H9 (cell line): ENCODE measurements around the gene NEBL. TPM values are rescaled to one million over a fixed set of nuclear protein-coding genes. Genes with fewer than 3 reads are reported as not detected.

ENCODE experiments used
- DNase-seq: peaks from one replicate; pipeline ENCODE4 v3.0.0-alpha.2; 2017
- H2AFZ ChIP-seq: one replicate; pipeline ENCODE4 v1.6.1; 2013; ENCODE audit warnings: mild to moderate bottlenecking, low read length, control low read depth, moderate library complexity
- H2AK5ac ChIP-seq: 2 replicates; pipeline ENCODE4 v1.6.1; 2013; ENCODE audit warnings: low read length, control low read depth, mixed read lengths; ENCODE audit not compliant: insufficient read length
- H2BK120ac ChIP-seq: one replicate; pipeline ENCODE4 v1.6.1; 2013; ENCODE audit warnings: low read depth, mild to moderate bottlenecking, low read length, control low read depth, inconsistent platforms; ENCODE audit not compliant: poor library complexity, severe bottlenecking
- H2BK12ac ChIP-seq: 2 replicates; pipeline ENCODE4 v1.6.1; 2013; ENCODE audit warnings: low read length, control low read depth, mixed read lengths, low read depth; ENCODE audit not compliant: insufficient read length
- H2BK15ac ChIP-seq: 2 replicates; pipeline ENCODE4 v1.6.1; 2013; ENCODE audit warnings: low read depth, low read length, control low read depth
- H2BK20ac ChIP-seq: one replicate; pipeline ENCODE4 v1.6.1; 2013; ENCODE audit warnings: low read depth, mild to moderate bottlenecking, low read length, control low read depth, inconsistent platforms; ENCODE audit not compliant: poor library complexity, severe bottlenecking
- H2BK5ac ChIP-seq: 2 replicates; pipeline ENCODE4 v1.6.1; 2013; ENCODE audit warnings: low read length, control low read depth, mixed read lengths; ENCODE audit not compliant: insufficient read length
- H3K14ac ChIP-seq: 2 replicates; pipeline ENCODE4 v1.6.1; 2013; ENCODE audit warnings: low read length, control low read depth; ENCODE audit not compliant: insufficient read depth
- H3K18ac ChIP-seq: 2 replicates; pipeline ENCODE4 v1.6.1; 2013; ENCODE audit warnings: low read depth, mild to moderate bottlenecking, mixed read lengths, low read length, control low read depth; ENCODE audit not compliant: insufficient read length
- H3K23ac ChIP-seq: 2 replicates; pipeline ENCODE4 v1.6.1; 2013; ENCODE audit warnings: low read length, control low read depth, mixed read lengths, low read depth; ENCODE audit not compliant: insufficient read length
- H3K23me2 ChIP-seq: 2 replicates; pipeline ENCODE4 v1.6.1; 2013; ENCODE audit warnings: low read depth, mild to moderate bottlenecking, mixed read lengths, low read length, control low read depth; ENCODE audit not compliant: insufficient read length, poor library complexity, severe bottlenecking
- H3K27ac ChIP-seq: 2 replicates; pipeline ENCODE4 v1.5.1; 2013; ENCODE audit warnings: low read length, control low read depth, mixed read lengths, low read depth; ENCODE audit not compliant: insufficient read length
- H3K27me3 ChIP-seq: 2 replicates; pipeline ENCODE4 v1.6.1; 2013; ENCODE audit warnings: low read length, control low read depth, inconsistent platforms; ENCODE audit not compliant: insufficient read depth
- H3K4ac ChIP-seq: 2 replicates; pipeline ENCODE4 v1.6.1; 2013; ENCODE audit warnings: low read depth, mild to moderate bottlenecking, control low read depth, inconsistent platforms, low read length, moderate library complexity
- H3K4me1 ChIP-seq: 2 replicates; pipeline ENCODE4 v1.6.1; 2013; ENCODE audit warnings: low read length, control low read depth, inconsistent platforms; ENCODE audit not compliant: insufficient read depth
- H3K4me2 ChIP-seq: 2 replicates; pipeline ENCODE4 v1.6.1; 2013; ENCODE audit warnings: low read length, control low read depth, mixed read lengths; ENCODE audit not compliant: insufficient read length, insufficient read depth
- H3K56ac ChIP-seq: 2 replicates; pipeline ENCODE4 v1.6.1; 2013; ENCODE audit warnings: low read depth, mild to moderate bottlenecking, mixed read lengths, low read length, control low read depth; ENCODE audit not compliant: insufficient read length
- H3K79me1 ChIP-seq: 2 replicates; pipeline ENCODE4 v1.6.1; 2013; ENCODE audit warnings: low read depth, mild to moderate bottlenecking, moderate library complexity, low read length, control low read depth, inconsistent platforms; ENCODE audit not compliant: insufficient read depth, poor library complexity, severe bottlenecking
- H3K79me2 ChIP-seq: 2 replicates; pipeline ENCODE4 v1.6.1; 2013; ENCODE audit warnings: low read length, control low read depth, inconsistent platforms; ENCODE audit not compliant: insufficient read depth
- H3K9ac ChIP-seq: 2 replicates; pipeline ENCODE4 v1.6.1; 2013; ENCODE audit warnings: low read length, control low read depth, mixed read lengths; ENCODE audit not compliant: insufficient read length; ENCODE audit errors: extremely low read depth
- H3K9me3 ChIP-seq: one replicate; pipeline ENCODE4 v1.6.1; 2013; ENCODE audit warnings: low read depth, low read length, inconsistent platforms; ENCODE audit not compliant: control insufficient read depth
- H3T11ph ChIP-seq: one replicate; pipeline ENCODE4 v1.6.1; 2013; ENCODE audit warnings: mild to moderate bottlenecking, low read length, control low read depth, inconsistent platforms
- H4K20me1 ChIP-seq: one replicate; pipeline ENCODE4 v1.6.1; 2013; ENCODE audit not compliant: control insufficient read depth, insufficient read length, insufficient read depth
- H4K5ac ChIP-seq: 2 replicates; pipeline ENCODE4 v1.6.1; 2013; ENCODE audit warnings: low read depth, mild to moderate bottlenecking, mixed read lengths, low read length, control low read depth; ENCODE audit not compliant: insufficient read length
- H4K8ac ChIP-seq: replicated peaks from 2 replicates; pipeline ENCODE4 v1.6.1; 2013; ENCODE audit warnings: low read length, control low read depth, mixed read lengths, low read depth; ENCODE audit not compliant: insufficient read length
- H4K91ac ChIP-seq: 2 replicates; pipeline ENCODE4 v1.6.1; 2013; ENCODE audit warnings: low read depth, mild to moderate bottlenecking, moderate library complexity, mixed read lengths, low read length, control low read depth; ENCODE audit not compliant: insufficient read length
- H3K27ac Mint-ChIP-seq, 3 experiments: 2 replicates in 2 of 3; 3 replicates in 1 of 3; pipeline ENCODE4 v1.8.0; 2020 to 2021; ENCODE audit warnings: mixed read lengths in 3 of 3, mild to moderate bottlenecking in 1 of 3, moderate library complexity in 1 of 3
- H3K27me3 Mint-ChIP-seq: 2 replicates; pipeline ENCODE4 v1.8.0; 2021; ENCODE audit warnings: low read depth, mild to moderate bottlenecking, moderate library complexity, mixed read lengths
- H3K36me3 Mint-ChIP-seq, 3 experiments: 2 replicates in 2 of 3; 3 replicates in 1 of 3; pipeline ENCODE4 v1.8.0; 2020 to 2021; ENCODE audit warnings: low read depth in 3 of 3, mixed read lengths in 3 of 3; ENCODE audit not compliant: insufficient read depth in 1 of 3
- H3K4me1 Mint-ChIP-seq, 2 experiments: 2 replicates each; pipeline ENCODE4 v1.8.0; 2020; ENCODE audit warnings: mixed read lengths in 2 of 2
- H3K4me3 Mint-ChIP-seq, 2 experiments: 2 replicates in 1 of 2; 3 replicates in 1 of 2; pipeline ENCODE4 v1.8.0; 2020 to 2021; ENCODE audit warnings: mild to moderate bottlenecking in 2 of 2, mixed read lengths in 2 of 2, moderate library complexity in 1 of 2
- H3K9me3 Mint-ChIP-seq, 2 experiments: 2 replicates in 1 of 2; 3 replicates in 1 of 2; pipeline ENCODE4 v1.8.0; 2020; ENCODE audit warnings: mild to moderate bottlenecking in 2 of 2, mixed read lengths in 2 of 2, moderate library complexity in 1 of 2
- CTCF ChIP-seq: fragments of 200-600 bp; sonication (generic); conservative IDR thresholded peaks from 3 replicates; pipeline ENCODE4 v1.8.0; 2021; ENCODE audit warnings: antibody characterized with exemption, mild to moderate bottlenecking
- WGBS: extraction: QIAGEN DNeasy Blood & Tissue Kit; methylation state at CpG from one replicate; pipeline ENCODE4 v1.1.7; 2013; ENCODE audit warnings: missing lambda C conversion rate, low lambda C conversion rate, mixed read lengths; ENCODE audit not compliant: insufficient read length; ENCODE audit errors: extremely low coverage; 5-methylcytosine and 5-hydroxymethylcytosine counted together
- total RNA-seq: library from RNA; stranded (reverse); gene quantifications from 2 replicates; pipeline ENCODE4 v1.2.1, GENCODE V29; 2021

The NEBL gene
- total RNA-seq, 1 experiment from 2014 or later: 20.9 TPM

DNA sequence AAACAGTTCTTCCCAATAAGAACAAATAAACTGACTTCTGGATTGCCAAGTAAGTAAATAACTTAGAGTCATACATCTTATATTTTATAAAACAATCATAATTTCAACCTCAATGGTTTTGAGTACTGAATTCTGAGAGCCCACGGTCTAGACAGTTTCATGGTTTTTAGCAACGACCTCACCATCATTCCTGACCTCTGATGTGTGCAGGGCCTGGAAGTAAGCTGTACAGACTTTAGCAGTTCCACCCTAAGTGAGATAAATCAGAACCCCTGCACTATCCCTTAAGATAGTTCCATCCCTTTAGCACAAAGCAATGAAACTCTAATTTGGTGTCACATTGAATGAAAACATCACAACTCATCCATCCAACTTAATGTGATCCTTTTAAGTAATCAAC is 86.0 kb downstream of the NEBL start:
- no peak overlapping the region for H3K27ac Mint-ChIP-seq
- H4K5ac ChIP-seq: no peak overlapping the region
- no peaks in the 10 kb centered on the region for H4K20me1 ChIP-seq
- H3K9me3 ChIP-seq: no peaks in the 10 kb centered on the region
- no peak overlapping the region for H3K4me3 Mint-ChIP-seq
- no peak overlapping the region for H3K14ac ChIP-seq
- DNase-seq: no peak
- no peak overlapping the region for H2BK5ac ChIP-seq
- no peaks in the 10 kb centered on the region for H3K79me2 ChIP-seq
- no peak overlapping the region for H4K8ac ChIP-seq
- H3K36me3 Mint-ChIP-seq: peaks cover 0 to 2% (median under 1%) of the 10 kb centered on the region in 3 experiments; a peak in 2 of 7 replicates
- no peak overlapping the region for H2AK5ac ChIP-seq
- no peaks in the 10 kb centered on the region for H3K4me1 ChIP-seq
- H3K4me2 ChIP-seq: no peak overlapping the region
- H3K27me3 Mint-ChIP-seq: no peaks in the 10 kb centered on the region
- no peak overlapping the region for H2AFZ ChIP-seq
- no peak overlapping the region for H3K4ac ChIP-seq
- no peaks in the 10 kb centered on the region for H3K4me1 Mint-ChIP-seq
- no peak for TF ChIP-seq CTCF
- no peak overlapping the region for H3K9ac ChIP-seq
- no peaks in the 10 kb centered on the region for H3K79me1 ChIP-seq
- WGBS: no CpG with 5 or more reads among the region's 2 CpGs
- no peak overlapping the region for H3K56ac ChIP-seq
- H2BK120ac ChIP-seq: no peak overlapping the region
- H2BK12ac ChIP-seq: no peak overlapping the region
- no peak overlapping the region for H4K91ac ChIP-seq
- no peak overlapping the region for H3T11ph ChIP-seq
- no peak overlapping the region for H3K27ac ChIP-seq
- H3K23ac ChIP-seq: no peak overlapping the region
- H3K23me2 ChIP-seq: no peaks in the 10 kb centered on the region
- no peak overlapping the region for H2BK20ac ChIP-seq
- no peak overlapping the region for H3K18ac ChIP-seq
- H3K9me3 Mint-ChIP-seq: no peaks in the 10 kb centered on the region
- no peaks in the 10 kb centered on the region for H3K27me3 ChIP-seq
- H2BK15ac ChIP-seq: no peak overlapping the region
